Activated T-helper 17 cell treated with anti-CD3 and anti-CD28 coated beads, Interleukin-2, amount 50 U/mL, for 72 hours (primary cell): ENCODE data around the gene EFNB3. TPM values are rescaled to one million over a fixed set of nuclear protein-coding genes. Genes with fewer than 3 reads are reported as not detected.

Experiments used
- ATAC-seq: fragments of 150-1000 bp; cut with Tn5 transposase; replicated peaks from 2 replicates; pipeline ENCODE4 v1.10.0; 2021; ENCODE audit warnings: mild to moderate bottlenecking, moderate library complexity
- H3K27ac Mint-ChIP-seq: one replicate; pipeline ENCODE4 v1.8.0; 2022; ENCODE audit warnings: mixed read lengths
- H3K27me3 Mint-ChIP-seq: one replicate; pipeline ENCODE4 v1.8.0; 2022; ENCODE audit warnings: mixed read lengths
- H3K36me3 Mint-ChIP-seq: one replicate; pipeline ENCODE4 v1.8.0; 2022; ENCODE audit warnings: low read depth, mild to moderate bottlenecking, mixed read lengths
- H3K4me1 Mint-ChIP-seq: one replicate; pipeline ENCODE4 v1.8.0; 2022; ENCODE audit warnings: mixed read lengths
- H3K4me3 Mint-ChIP-seq: one replicate; pipeline ENCODE4 v1.8.0; 2022; ENCODE audit warnings: mild to moderate bottlenecking, mixed read lengths
- H3K9me3 Mint-ChIP-seq: one replicate; pipeline ENCODE4 v1.8.0; 2022; ENCODE audit warnings: mixed read lengths
- total RNA-seq, 2 donors: library from RNA; stranded (reverse); gene quantifications; one replicate each; pipeline ENCODE4 v1.2.3, GENCODE V29; 2022

Gene EFNB3
- total RNA-seq, 2 donors from 2014 or later = not detected

GRCh38 chr17:7755095-7755890, 50.3 kb downstream of the EFNB3 start:
- no peaks in the 10 kb centered on the region for H3K36me3 Mint-ChIP-seq
- H3K4me3 Mint-ChIP-seq = no peak overlapping the region
- no peaks in the 10 kb centered on the region for H3K9me3 Mint-ChIP-seq
- H3K27me3 Mint-ChIP-seq = peaks cover 17% of the 10 kb centered on the region
- H3K27ac Mint-ChIP-seq = no peak overlapping the region
- ATAC-seq = no peak
- H3K4me1 Mint-ChIP-seq = no peaks in the 10 kb centered on the region

DNA sequence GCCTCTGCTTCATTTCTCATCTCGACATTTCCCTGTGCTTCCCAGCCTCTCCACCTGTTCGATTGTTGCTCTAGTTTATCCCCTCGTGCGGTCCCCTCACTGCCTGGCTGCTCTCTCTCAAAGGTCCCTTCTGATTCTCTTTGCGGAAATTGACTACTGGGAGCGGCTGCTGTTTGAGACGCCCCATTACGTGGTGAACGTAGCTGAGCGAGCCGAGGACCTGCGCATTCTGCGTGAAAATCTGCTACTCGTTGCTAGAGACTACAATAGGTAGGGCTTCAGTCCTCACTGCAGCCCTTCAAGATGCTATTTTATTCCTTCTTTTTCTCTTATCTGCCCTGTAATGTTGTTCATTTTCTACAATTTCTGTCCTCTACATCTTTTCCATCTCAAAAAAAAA, 52.0 kb downstream of the EFNB3 start:
- Mint-ChIP-seq H3K4me3 (no peak overlapping the region), H3K4me1 (no peaks in the 10 kb centered on the region), H3K27me3 (peaks cover 17% of the 10 kb centered on the region)

More for the DNA sequence above, 52.0 kb downstream of the EFNB3 start:
- no peaks in the 10 kb centered on the region for H3K9me3 Mint-ChIP-seq
- no peak for ATAC-seq
- no peak overlapping the region for H3K27ac Mint-ChIP-seq
- no peaks in the 10 kb centered on the region for H3K36me3 Mint-ChIP-seq

Other genes starting within 250 kb of the EFNB3 start
- gene ZBTB4, start 225.6 kb upstream of the EFNB3 start, total RNA-seq = 10 to 100 TPM; 18.9 to 27.5 TPM
- not detected for gene SLC35G6, start 223.8 kb upstream of the EFNB3 start, total RNA-seq
- gene POLR2A, start 220.8 kb upstream of the EFNB3 start, total RNA-seq = 100 to 1,000 TPM; 256 to 308 TPM
- gene TNFSF12, start 156.1 kb upstream of the EFNB3 start, total RNA-seq = 10 to 100 TPM; 27.4 to 44.2 TPM
- 1 to 10 TPM; 1.5 to 1.9 TPM for gene TNFSF13, start 146.5 kb upstream of the EFNB3 start, total RNA-seq
- gene SENP3, start 143.3 kb upstream of the EFNB3 start, total RNA-seq = 10 to 100 TPM; 28.9 to 59.3 TPM
- 10 to 100 TPM; 17.5 to 51.8 TPM for gene CD68, start 125.6 kb upstream of the EFNB3 start, total RNA-seq
- gene MPDU1, start 121.3 kb upstream of the EFNB3 start, total RNA-seq = 10 to 100 TPM; 58.3 to 96.4 TPM
- gene SOX15, start 115.1 kb upstream of the EFNB3 start, total RNA-seq = under 1 TPM in 1 of 2 donors, not detected in 1; 0.90 TPM
- 10 to 100 TPM; 34.4 to 37.0 TPM for gene FXR2, start 90.3 kb upstream of the EFNB3 start, total RNA-seq
- gene SAT2, start 77.4 kb upstream of the EFNB3 start, total RNA-seq = 10 to 100 TPM; 25.5 to 62.7 TPM
- gene SHBG, start 75.1 kb upstream of the EFNB3 start, total RNA-seq = under 1 TPM in 1 of 2 donors, not detected in 1; 0.71 TPM
- under 1 TPM; 0.06 to 0.42 TPM for gene ATP1B2, start 54.3 kb upstream of the EFNB3 start, total RNA-seq
- 100 to 1,000 TPM in 1 of 2 donors, 10 to 100 TPM in 1; 79.0 to 137 TPM for gene TP53, start 17.7 kb upstream of the EFNB3 start, total RNA-seq
- gene WRAP53, start 16.7 kb upstream of the EFNB3 start, total RNA-seq = 10 to 100 TPM; 18.0 to 32.9 TPM
- gene DNAH2, start 12.5 kb downstream of the EFNB3 start, total RNA-seq = under 1 TPM in 1 of 2 donors, not detected in 1; 0.06 TPM
- 10 to 100 TPM; 33.7 to 93.3 TPM for gene KDM6B, start 129.0 kb downstream of the EFNB3 start, total RNA-seq
- gene TMEM88, start 149.9 kb downstream of the EFNB3 start, total RNA-seq = 1 to 10 TPM; 1.6 to 3.2 TPM
- 100 to 1,000 TPM in 1 of 2 donors, 10 to 100 TPM in 1; 61.3 to 111 TPM for gene NAA38, start 152.4 kb downstream of the EFNB3 start, total RNA-seq
- 10 to 100 TPM; 14.8 to 19.4 TPM for gene CYB5D1, start 152.8 kb downstream of the EFNB3 start, total RNA-seq
- gene CHD3, start 183.6 kb downstream of the EFNB3 start, total RNA-seq = 100 to 1,000 TPM; 154 to 217 TPM
- gene RNF227, start 211.1 kb downstream of the EFNB3 start, total RNA-seq = 10 to 100 TPM in 1 of 2 donors, 1 to 10 TPM in 1; 2.4 to 11.7 TPM
- 10 to 100 TPM in 1 of 2 donors, 1 to 10 TPM in 1; 8.6 to 11.9 TPM for gene KCNAB3, start 224.7 kb downstream of the EFNB3 start, total RNA-seq
- 100 to 1,000 TPM; 179 to 180 TPM for gene TRAPPC1, start 226.7 kb downstream of the EFNB3 start, total RNA-seq
- 100 to 1,000 TPM in 1 of 2 donors, 10 to 100 TPM in 1; 74.0 to 152 TPM for gene CNTROB, start 227.0 kb downstream of the EFNB3 start, total RNA-seq